Measurements from ENCODE around the gene MKNK1.

MKNK1 gene

DNA sequence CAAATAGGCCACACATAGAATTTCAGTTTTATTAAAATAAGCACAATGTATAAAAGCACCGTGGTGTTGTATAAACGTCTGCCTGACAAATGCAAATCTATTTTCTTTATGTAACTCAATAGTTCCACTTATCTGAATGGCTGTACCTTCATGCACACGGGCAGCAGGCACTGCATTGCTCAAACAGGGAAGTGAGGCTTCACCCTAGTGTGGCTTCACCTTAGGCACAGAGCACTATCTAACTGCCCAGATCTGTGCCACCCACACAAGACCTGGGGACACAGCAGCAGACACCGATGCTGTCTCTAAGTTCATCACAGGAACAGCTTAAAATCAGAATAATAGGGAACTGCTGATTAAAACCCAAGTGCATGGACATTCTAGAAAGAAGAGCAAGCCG is 46.7 kb downstream of the MKNK1 start:
- DNase-seq, result no peak

DNA sequence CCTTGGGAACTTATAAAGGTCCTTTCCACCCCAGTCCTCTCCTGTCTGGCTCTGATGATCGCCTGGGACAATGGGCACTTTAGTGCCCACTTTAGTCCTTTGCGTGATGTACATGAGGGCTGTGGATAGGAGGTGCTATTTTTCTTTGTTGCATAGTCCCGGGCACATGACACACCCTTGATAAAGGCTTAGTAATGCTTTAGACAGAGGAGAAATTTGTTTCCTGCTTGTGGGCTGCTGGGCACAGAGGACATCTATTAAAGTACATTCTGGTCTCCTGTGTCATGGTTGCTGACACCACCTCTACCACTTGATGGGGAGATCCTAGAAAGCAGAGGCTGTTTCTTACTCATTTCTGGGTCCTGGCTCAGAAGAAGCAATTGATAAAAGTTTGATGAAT is 47.2 kb downstream of the MKNK1 start:
- no peak for DNase-seq

DNA sequence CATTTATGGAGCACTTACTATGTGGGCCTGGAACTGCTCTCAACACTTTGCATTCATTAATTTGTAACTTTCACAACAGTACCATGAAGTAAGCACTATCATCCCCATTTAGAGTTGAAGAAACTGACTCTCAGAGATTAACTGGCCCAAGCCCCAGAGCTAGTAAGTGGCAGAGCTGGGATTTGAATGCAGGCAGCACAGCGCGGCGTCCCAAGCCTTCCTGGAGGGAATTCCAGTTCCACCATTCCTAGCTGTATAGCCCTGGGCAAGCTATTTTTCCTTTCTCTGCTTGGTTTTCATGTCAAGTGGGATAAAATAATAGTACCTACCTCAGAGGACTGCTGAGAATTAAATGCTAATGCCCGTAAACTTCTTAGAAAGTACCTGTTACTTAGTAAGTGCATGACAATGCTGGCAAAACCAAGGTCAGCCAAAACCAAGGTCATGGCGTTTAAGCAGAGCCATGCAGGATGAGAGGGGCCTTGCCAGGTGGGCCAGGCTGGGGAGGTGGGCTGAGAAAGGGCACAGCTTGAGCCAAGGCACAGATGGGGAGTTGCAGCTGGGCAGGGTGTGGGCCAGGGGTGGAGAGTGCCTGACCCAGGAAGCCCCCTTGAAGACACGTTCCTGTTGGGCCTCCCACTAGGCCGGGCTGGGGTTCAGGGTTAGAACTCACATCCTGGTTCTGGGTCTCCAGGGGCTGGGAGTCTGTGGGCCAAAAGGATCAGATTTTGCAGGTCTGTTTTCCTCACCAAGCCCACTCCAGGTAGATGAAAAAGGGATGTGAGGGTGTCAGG is 48.0 kb downstream of the MKNK1 start:
- no peak for DNase-seq

DNA sequence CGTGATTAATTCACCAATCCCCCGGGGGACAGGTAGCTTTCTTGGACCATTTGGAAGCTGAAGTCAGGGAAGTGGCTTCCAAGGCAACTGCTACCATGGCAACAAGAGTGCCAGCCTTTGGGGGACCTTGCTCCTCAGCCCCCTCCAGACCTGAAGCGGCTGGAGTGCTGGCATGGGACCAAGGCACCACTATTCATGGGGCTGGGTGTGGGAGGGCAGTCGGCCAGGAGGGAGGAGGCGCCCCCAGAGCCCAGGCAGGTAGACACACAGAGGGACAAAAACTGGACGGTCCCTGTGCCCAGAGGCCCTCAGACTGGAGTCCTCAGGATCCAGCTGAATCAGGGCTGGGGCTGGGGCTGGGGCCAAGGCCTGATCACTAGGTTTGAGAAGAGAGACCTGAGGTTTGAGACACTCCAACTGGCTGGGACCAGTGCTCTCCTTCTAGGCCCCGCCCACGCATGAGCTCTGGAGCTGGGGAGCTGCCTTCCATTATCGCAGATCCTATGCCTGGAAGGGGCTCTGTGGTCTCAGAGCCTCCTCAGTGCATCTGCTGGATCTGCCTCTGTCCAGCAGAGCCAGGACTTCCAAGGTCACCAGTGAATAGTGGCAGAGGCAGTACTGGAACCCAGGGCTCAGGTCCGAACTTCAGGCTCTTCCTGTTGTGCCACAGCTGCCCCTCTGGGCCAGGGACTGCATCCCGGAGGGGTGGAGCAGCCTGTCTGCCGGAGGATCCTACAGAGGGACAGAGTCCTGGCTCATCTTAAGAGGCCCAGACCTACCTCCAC is 49.3 kb downstream of the MKNK1 start:
- DNase-seq, result no peak

DNA sequence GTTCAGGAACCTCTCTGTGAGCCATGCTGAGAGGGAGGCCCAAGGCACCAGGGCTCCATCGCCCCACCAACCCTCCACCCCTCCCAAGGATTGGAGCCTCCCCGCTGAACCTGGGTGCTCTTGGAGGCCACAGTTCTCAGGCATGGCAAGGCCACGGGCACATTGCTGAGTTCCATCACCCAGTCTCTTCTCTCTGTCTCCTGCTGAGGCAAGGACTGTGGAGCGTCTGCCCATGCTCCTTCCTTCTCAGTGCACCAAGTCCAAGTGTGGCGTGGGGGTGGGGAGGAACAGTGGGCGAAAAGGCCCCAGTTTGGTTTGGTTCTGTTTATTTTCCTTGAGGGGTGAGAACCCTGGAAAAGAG is 49.9 kb downstream of the MKNK1 start:
- DNase-seq, result no peak

DNA sequence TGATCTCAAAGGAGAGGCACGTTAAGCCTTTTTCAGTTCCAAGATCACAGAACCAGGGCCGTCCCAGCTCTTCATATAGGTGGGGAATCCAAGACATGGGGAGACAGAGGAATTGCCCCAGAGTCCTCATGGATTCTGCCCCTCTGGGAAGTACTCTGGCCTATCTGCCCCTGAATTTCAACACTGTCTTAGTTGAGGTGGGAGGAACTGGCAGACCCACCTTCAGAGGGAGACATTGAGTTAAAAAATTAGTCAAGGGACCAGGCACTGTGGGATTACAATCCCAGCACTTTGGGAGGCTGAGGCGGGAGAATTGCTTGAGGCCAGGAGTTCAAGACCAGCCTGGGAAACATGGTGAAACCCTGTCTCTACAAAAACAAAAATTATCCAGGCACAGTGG is 50.6 kb downstream of the MKNK1 start:
- no peak for DNase-seq

DNA sequence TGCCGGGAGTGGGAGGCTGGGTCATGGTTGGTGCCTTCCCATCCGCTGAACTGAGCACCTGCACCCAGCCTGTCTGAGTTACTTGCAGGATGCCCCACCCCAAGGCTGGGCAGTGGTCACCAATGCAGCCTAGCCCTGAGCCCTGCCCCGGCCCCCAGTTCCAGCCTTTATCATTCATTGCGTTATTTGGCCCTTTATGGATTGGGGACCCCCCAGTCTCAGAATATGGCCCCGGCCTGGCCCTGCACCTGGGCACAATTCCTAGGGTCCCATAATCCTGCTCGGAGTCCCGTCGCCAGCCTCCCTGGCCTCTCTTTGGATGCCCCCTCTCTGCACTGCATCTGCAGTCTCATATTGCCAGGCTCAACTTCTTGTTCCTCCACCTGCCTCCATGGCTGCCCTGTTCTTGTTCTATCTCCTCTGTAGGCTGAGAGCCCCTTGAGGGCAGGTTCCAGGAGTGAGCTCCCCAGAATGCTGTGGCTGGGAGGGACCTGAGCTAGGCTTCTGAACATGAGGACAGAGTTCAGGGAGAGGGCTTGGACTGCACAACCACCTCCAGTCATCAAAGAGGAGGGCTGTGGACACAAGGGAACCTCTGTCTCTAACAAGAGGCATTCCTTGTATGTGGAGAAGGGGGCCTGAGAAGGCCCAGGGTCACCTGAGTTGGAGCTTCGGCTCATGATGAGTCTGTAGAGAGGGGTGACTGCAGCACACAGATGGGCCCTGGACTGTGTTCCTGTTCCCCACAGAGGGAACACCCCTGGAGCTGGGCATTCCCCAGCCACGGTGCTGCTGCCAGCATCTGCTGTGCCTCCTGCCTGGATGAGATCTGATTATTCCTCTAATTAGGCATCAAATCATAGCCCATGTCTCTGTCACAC is 51.5 kb downstream of the MKNK1 start:
- no peak for DNase-seq

DNA sequence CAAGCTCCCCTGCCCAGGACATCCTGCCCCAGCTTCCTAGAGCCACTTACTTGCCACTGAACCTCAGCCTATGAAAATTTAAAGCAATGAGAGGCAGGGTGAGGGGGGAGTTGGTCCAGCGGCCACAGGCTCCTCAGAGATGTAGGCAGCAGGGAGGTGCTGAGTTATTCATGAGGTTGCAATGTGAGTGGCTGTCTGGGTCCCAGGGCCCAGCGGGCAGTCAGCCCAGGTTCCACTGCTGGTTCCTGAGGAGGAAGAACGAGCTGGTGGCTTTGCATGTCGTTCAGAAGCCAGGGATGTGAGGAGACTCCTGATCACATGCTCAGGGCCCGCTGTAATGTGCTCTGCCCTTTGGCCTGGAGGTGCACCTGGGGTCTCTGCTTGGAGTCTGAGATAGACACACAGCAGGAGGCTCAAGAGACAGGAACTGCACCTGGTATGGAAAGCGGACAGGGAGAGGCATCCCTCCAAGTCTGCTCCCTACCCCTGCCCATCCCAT is 52.4 kb downstream of the MKNK1 start, which contains the start of gene KNCN:
Gene KNCN, minus strand, starts transcription at position 51 of the 499 bp plus-strand sequence. CDS start 432 bp downstream, outside the sequence.
- DNase-seq, result no peak

DNA sequence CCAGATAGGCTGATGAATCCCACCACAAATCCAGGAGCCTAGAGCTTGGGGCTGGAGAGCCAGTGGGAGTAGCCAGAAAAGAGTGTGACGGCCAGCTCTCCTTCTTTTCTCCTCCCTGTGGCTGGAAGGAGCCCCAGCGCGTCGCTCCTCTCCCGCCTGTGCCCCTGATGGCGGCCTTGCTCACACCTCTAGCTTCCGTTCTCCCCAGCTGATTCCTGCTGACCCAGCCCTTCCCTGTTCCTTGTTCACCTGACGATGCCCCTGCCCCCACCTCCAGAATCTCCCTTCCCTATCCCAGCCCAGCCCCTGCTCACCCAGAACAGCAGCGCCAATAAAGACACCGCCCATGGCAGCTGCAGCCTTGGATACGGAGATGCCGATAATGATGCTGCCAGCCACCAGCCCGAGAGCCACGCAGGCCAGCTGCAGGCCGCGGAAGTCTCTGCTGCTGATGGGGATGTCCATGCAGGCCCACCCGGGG is 53.3 kb downstream of the MKNK1 start:
- no peak for DNase-seq

DNA sequence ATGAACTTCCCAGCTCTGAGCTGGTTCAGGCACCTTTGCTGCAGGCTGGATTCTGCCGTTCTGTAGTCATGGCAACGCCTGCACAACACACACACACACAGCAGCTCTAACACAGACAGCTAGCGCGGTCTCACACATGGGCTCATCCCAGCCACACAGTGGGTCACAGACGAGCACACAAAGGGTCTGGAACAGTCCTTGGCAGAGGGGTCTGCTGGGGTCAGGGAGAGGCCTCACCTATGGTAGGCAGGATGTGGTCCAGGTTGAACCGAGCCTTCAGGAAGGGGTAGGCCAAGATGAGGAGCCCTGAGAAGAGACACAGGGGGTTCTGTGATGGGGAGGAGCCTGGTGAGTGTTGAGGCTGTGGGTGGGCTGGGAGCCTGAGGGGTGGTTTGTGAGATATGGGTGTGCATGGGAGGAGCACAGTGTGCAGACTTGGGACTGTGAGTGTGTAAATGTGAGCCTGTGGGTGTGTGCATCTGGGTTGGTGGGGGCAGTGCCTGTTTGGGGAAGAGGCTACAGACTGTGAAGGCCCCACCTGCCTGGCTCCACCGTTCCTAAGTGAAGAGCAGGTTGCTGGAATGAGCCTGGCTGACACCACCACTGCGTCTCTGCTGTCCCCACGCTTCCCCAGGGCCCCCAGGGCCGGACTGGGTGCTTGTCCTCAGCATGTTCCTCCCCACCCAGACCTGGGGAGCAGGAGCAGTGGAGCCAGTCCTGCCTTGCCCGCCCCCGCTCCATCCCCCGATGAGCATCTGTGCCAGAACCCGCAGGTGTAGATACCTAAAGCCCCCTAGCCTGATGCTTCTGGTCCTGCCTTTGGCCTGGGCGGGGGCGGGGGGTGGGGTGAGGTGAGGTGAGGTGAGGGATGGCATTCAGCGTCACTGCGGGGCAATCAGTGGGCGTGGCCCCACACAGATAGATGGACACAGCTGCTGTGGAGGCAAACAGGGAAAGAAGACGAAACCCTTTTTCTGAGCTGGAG is 54.1 kb downstream of the MKNK1 start:
- no peak for DNase-seq

DNA sequence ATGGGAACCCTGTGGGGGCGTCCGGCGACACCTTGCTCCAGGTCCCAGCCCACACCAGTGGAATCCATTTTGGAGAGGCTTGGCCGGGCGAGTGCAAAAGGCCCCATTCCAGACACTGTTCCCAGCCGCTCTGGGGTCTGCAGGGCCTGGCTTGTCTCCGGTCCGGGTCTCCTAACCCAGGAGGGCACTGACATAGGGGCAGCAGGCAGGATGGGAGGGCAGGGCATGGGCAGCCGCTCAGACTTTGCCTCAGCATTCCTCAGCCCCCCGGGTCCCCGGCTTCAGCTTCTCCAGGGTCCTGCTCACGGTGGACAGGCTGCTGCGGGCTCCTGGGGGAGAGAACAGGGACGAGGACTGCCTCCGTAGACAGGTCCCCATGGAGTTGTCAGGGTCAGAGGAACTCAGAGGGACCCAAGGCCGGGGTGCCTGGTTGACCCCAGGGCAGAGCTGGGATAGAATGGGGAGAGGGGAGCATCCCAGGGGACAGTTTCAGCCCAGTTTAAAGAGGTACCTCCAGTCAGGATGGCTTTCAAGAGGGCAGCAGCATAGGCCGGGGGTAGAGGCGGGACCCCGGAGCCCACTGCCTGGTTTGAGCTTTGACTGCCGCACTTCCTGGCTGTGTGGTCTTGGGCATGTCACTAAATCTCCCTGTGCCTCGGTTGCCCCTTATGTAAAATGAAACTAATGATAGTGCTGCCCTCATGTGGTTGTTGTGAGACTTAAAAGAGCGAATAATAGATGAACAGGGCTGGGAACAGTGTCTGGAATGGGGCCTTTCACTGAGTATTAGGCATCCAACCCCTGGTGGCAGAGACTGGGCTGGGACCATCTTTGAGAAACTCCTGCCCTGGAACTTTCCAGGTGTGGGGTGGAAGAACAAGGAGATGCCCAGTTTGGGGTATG is 56.3 kb downstream of the MKNK1 start:
- no peak for DNase-seq

DNA sequence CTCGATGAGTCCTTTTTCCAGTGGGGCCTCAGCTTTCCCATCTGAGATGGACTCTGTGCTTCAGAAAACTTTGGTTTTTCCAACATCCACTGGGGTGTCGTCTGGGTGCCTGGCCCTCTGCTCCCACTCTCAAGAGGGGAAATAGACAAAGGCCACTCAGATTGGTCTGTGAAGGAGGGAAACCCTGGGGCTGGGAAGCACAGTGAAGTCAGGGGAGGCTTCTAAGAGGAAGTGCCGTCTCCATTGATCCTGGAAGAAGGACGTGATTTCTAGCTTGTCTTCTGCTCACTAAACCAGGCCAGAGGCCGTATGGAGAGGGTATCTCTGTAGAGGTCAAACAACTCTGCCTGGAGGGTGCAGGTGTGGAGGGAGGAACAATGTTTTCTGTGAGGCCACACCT is 57.9 kb downstream of the MKNK1 start:
- DNase-seq, result no peak

DNA sequence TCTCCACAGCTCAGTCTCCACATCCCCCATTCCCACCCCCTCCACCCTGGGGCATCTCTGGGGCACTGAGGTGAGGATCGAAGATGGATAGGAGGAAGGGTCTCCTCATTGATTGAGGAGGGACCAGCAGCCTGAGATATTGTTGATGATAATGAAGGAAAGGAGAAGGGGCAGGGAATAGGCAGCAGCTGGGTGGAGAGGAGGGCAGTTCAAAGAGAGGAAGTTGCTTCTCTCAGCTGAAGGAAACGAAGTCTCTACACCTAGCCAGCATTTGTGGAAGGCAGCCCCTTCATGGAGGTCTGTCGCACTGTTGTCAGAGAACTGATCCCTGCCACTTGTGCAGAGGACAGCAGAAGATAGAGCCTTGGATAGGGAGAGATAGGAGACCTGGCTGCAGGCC is 58.3 kb downstream of the MKNK1 start:
- no peak for DNase-seq

DNA sequence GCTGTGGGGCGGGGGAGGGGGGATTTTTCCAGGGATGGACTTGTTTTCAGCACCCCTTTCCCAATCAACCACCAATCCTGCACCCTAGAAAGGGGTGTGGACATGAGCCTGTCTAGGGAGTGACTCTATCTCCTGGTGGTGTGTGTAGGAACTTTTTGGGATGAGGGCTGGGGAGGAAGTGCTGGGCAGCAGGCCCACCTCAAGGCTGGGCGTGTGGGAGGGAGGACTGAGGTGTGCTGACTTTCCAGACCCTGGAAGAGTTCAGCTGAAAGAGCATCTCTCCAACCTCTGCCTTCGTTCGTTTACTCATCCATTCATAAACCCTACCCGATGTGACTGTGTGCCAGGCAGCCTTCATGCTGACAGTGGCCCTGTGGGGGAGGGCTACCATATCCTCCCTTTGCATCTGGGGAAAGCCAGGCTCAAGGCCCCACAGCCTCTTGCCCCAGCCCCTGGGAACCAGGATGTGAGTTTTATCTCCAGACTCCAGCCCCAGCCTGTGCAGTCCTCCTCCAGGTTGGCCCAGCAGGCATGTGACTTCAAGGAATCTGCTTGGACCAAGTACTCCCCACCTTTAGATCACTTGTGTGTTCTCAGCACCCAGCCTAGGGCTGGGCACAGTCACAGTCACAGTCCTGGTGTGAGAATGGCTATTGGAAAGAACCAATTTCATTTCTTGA is 59.4 kb downstream of the MKNK1 start:
- no peak for DNase-seq

DNA sequence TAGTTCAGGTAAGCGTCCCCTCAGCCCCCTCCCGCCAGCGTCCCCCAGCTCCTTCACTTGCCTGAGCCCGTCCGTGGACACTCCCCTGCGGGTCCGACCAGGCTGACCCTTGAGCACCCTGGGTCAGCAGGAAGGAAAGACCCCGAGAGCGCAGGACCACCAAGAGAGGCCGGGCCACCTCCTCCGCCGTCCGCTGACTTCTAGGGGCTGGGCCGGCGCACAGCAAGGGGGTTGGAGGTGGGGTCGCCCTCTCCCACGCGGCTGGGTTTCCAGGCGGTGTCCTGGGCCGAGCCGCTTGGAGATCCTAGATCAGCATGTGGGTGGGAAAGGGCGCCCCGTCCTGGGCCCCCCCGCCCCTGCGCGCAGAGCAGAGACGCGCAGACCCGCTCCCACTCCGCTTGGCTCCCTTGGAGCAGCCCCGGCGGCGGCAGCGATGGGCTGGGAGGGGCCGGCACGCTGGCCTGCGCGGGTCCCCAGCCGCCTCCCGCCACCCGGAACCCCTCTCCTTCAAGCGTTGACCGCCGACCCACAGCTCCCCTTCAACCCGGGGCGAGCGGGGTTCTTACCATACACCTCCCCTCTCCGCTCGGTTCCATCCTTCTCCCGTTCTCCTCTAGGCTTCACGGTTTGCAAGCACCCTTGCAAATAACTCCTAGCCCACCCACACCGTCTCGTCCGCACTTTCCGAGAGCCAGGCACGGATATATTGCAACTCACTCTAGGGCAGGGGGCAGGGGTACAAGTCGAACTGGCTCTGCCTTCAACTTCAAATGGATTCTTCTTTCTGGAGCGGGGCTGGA is 60.1 kb downstream of the MKNK1 start:
- no peak for DNase-seq

DNA sequence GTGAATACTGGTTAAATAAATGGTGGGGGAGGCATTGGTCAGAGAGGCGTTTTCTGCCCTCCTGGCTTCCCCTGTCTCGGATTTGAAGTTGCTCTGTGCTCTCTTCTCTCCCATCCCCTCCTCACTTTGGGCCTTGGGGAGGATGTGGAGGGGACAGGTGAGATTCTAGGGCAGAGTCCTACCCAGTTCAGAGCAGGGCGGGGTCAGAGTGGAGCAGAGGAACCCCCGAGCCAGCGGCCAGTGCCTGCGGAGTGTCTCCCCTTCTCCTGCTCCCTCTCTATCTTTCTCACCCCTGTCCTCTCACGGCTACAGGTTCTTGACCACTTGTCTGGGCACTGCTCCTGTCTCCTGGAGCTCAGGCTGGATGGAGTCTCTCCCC is 60.7 kb downstream of the MKNK1 start:
- no peak for DNase-seq

DNA sequence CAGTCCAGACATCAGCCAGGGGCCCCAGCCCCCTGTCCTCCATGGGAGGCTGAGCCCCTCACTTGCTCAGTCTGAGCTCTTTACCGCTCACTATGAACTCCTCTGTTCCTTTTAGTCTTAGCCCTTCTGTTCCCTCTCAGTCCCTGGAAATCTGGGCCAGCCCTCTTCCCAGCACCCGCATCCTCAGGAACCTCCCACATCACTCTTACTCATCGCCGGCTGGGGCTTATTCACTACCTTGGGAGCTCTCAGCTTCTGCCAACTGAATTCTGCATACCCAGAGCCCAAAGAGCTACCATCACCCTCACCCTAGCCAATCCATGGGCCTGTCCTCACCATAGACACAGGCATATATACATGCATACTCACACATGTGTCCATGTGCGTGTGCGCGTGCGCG is 64.1 kb downstream of the MKNK1 start:
- DNase-seq, result no peak

DNA sequence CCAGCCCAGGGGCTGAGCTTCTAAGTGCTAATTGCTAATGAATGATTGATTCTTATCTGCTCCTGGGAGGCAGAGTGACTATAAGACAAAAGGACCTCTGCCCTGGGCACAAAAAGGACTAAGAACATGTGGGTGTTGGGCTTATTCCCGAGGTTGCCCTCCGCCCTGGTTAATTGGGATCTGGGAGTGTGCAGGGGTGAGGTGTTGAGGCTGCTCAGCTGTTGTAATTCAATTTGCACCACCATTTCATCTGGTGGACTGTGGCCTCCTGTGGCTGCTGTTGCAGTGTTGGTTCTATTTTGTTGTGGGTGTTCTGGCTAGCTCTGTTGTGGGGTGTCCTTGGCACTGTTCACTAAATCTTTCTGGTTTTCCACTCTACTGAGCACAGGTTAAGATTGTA is 65.9 kb downstream of the MKNK1 start:
- no peak for DNase-seq

DNA sequence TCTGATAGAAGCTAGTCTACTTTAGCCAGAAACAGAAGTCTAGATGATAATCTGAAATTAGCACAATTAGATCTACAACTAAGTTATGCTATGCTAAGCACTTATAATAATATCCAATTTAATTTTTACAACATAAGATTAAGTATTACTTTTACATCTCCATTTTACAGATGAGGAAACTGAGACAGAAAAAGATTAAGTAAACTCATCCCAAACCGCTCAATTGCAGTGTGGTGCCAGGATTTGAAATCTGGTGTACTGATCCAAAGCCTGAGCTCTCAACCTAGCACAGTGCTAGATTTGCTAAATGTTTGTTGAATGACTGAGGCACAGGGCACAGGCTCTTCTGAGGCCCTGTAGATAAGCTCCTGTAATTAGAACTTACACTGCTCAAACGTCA is 66.4 kb downstream of the MKNK1 start:
- DNase-seq, result no peak
